Kidney (tissue), 14 donors: Measurements from ENCODE around the gene ALPG. TPM values are rescaled to one million over a fixed set of nuclear protein-coding genes. Genes with fewer than 3 reads are reported as not detected.
"Not testable (repeated sequence)": the region's sequence is repeated elsewhere in the genome, so short reads cannot be mapped to it uniquely, and the experiment has no call there.

Experiments
- DNase-seq, 5 donors: peaks; one replicate each; pipeline ENCODE4 v3.0.0-alpha.2; 2013 to 2020
- FAIRE-seq: peaks from 2 replicates; lab custom pipeline; 2012; peaks lifted over from hg19 to GRCh38; lab: Jason Lieb, UNC
- H3K27ac ChIP-seq, 2 donors: one replicate each; pipeline ENCODE4 v1.7.0; 2013; ENCODE audit warnings: low read depth in 2 of 2, low read length in 2 of 2, inconsistent platforms in 1 of 2
- H3K27me3 ChIP-seq: one replicate; pipeline ENCODE4 v1.7.1; 2013; ENCODE audit warnings: low read length, inconsistent platforms; ENCODE audit not compliant: control insufficient read depth, insufficient read depth
- H3K36me3 ChIP-seq, 3 donors: one replicate each; pipeline versions ENCODE4 v1.7.0 to v1.7.1; 2013; ENCODE audit warnings: low read length in 3 of 3, control low read depth in 1 of 3, inconsistent platforms in 1 of 3; ENCODE audit not compliant: insufficient read depth in 3 of 3, control insufficient read depth in 2 of 3
- H3K4me1 ChIP-seq, 3 donors: one replicate each; pipeline versions ENCODE4 v1.7.0 to v1.7.1; 2013; ENCODE audit warnings: low read length in 3 of 3, inconsistent platforms in 1 of 3, low read depth in 1 of 3; ENCODE audit not compliant: control insufficient read depth in 2 of 3, insufficient read depth in 2 of 3
- H3K4me3 ChIP-seq, 3 donors: one replicate each; pipeline versions ENCODE4 v1.7.0 to v1.8.1; 2013; ENCODE audit warnings: low read length in 3 of 3, control low read depth in 1 of 3, inconsistent platforms in 1 of 3
- H3K9ac ChIP-seq, 3 donors: one replicate each; pipeline versions ENCODE4 v1.7.0 to v1.7.1; 2013; ENCODE audit warnings: low read length in 3 of 3, control low read depth in 1 of 3, inconsistent platforms in 1 of 3
- H3K9me3 ChIP-seq, 3 donors: one replicate each; pipeline versions ENCODE4 v1.7.0 to v1.7.1; 2013; ENCODE audit warnings: low read length in 3 of 3, control low read depth in 1 of 3, inconsistent platforms in 1 of 3; ENCODE audit not compliant: control insufficient read depth in 2 of 3, insufficient read depth in 1 of 3
- intact Hi-C: fragments of 100-400 bp; cut with DNase I; formaldehyde crosslinking; loops from one replicate; pipeline ENCODE4 v1.11.1; 2022
- polyA plus RNA-seq: library from polyadenylated mRNA; stranded (reverse); fragments of 350-450 nt; fragmentation: Illumina TruSeq; extraction: RNeasy Lipid Tissue Mini Kit (QIAGEN cat#74804); gene quantifications from one replicate; pipeline ENCODE4 v1.2.3, GENCODE V29; 2014; ENCODE audit warnings: low read depth, low replicate concordance; ENCODE audit not compliant: insufficient read depth
- total RNA-seq: library from RNA; stranded (reverse); fragmentation: NEBNext Ultra II Directional; extraction: Animal tissue kit (Norgen Biotek cat#: 25700); gene quantifications from one replicate; pipeline ENCODE4 v1.2.1, GENCODE V29; 2021
- TF ChIP-seq, protein P1 (sequence below): IDR thresholded peaks from 3 replicates; pipeline ENCODE4 v1.5.1; 2012; ENCODE audit warnings: mild to moderate bottlenecking, moderate library complexity, borderline replicate concordance; ENCODE audit not compliant: insufficient read depth; ENCODE audit errors: extremely low read depth
- donor health status: control.
- donor health status: control.
- donor health status: control.
- donor health status: control.
- donor health status: control.
- donor health status: DM: yes; HTN: yes; CAD: no.
- donor health status: Normal renal cell carcinoma (clear cell type).

The ALPG gene
- total and polyA plus RNA-seq, 2 donors from 2014 or later, result not detected

DNA sequence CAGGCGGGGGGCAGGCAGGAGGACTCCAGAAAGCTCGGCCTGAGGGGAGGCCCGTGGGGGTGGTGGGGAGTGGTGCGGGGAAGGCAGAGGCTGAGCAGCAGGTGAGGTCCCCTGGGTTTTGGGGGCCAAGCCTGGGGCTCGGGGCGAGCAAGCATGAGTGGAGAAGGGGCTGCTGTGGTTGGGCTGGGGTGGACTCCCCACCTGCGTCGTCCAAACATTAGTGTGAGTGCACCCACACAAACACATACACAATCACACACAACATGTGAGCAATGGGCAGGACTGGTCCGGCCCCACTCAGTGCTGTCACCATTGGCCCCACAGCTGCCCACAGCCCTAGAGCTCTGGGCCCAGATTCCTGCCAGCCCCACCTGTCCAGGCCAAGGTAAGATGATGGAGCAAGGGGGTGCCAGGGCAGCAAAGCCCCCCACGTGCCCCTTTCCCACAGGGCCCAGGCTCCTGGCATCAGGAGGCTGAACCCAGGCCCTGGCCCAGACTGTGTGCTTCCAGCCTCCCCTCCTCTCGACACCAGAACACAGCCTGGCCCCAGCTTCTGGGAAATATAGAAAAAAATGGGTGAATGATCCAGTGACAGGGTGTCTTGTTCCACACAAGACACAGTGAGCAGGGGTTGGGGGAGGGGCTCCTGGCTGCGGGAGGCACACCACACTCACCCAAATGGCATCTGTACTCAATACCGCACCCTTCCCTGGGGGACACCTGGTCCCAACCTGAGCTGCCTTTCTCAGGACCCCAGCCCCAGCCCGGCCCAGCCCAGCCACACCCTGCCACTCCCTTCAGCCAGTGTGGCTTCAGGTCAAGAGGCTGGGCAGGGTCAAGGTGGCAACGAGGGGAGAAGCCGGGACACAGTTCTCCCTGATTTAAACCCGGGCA lies 28.6 kb upstream of the ALPG start:
- no peak for FAIRE-seq

DNA sequence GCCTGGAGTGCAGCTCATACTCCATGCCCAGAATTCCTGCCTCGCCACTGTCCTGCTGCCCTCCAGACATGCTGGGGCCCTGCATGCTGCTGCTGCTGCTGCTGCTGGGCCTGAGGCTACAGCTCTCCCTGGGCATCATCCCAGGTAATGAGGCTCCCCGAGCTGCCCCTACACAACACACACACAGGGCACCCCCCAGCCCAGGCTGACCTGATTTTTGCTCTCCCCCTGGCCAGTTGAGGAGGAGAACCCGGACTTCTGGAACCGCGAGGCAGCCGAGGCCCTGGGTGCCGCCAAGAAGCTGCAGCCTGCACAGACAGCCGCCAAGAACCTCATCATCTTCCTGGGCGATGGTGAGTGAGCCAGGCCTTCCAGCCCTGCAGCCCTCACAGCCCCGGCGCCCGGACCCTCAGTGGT lies 27.9 kb upstream of the ALPG start, which contains the start of gene ALPP:
ALPP (plus strand) TSS at position 17 of the 417 bp plus-strand sequence; CDS start at position 69, 52 bp downstream.
- DNase-seq, FAIRE-seq, H3K9ac ChIP-seq, H3K36me3 ChIP-seq, H3K4me3 ChIP-seq, H3K27me3 ChIP-seq, H3K27ac ChIP-seq, intact Hi-C loops, H3K4me1 ChIP-seq, H3K9me3 ChIP-seq: not testable (repeated sequence)

More for the DNA sequence above, 28.6 kb upstream of the ALPG start:
- Histone ChIP-seq H3K27me3 (peaks cover 7% of the 10 kb centered on the region), H3K9ac (no peak overlapping the region), H3K36me3 (no peaks in the 10 kb centered on the region), H3K4me1 (no peaks in the 10 kb centered on the region), H3K4me3 (no peak overlapping the region), H3K27ac (no peak overlapping the region), H3K9me3 (no peaks in the 10 kb centered on the region)
- DNase-seq, result no peak
- intact Hi-C loops, result no loop called here
- TF ChIP-seq, protein P1, sequence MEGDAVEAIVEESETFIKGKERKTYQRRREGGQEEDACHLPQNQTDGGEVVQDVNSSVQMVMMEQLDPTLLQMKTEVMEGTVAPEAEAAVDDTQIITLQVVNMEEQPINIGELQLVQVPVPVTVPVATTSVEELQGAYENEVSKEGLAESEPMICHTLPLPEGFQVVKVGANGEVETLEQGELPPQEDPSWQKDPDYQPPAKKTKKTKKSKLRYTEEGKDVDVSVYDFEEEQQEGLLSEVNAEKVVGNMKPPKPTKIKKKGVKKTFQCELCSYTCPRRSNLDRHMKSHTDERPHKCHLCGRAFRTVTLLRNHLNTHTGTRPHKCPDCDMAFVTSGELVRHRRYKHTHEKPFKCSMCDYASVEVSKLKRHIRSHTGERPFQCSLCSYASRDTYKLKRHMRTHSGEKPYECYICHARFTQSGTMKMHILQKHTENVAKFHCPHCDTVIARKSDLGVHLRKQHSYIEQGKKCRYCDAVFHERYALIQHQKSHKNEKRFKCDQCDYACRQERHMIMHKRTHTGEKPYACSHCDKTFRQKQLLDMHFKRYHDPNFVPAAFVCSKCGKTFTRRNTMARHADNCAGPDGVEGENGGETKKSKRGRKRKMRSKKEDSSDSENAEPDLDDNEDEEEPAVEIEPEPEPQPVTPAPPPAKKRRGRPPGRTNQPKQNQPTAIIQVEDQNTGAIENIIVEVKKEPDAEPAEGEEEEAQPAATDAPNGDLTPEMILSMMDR, result no peak

DNA sequence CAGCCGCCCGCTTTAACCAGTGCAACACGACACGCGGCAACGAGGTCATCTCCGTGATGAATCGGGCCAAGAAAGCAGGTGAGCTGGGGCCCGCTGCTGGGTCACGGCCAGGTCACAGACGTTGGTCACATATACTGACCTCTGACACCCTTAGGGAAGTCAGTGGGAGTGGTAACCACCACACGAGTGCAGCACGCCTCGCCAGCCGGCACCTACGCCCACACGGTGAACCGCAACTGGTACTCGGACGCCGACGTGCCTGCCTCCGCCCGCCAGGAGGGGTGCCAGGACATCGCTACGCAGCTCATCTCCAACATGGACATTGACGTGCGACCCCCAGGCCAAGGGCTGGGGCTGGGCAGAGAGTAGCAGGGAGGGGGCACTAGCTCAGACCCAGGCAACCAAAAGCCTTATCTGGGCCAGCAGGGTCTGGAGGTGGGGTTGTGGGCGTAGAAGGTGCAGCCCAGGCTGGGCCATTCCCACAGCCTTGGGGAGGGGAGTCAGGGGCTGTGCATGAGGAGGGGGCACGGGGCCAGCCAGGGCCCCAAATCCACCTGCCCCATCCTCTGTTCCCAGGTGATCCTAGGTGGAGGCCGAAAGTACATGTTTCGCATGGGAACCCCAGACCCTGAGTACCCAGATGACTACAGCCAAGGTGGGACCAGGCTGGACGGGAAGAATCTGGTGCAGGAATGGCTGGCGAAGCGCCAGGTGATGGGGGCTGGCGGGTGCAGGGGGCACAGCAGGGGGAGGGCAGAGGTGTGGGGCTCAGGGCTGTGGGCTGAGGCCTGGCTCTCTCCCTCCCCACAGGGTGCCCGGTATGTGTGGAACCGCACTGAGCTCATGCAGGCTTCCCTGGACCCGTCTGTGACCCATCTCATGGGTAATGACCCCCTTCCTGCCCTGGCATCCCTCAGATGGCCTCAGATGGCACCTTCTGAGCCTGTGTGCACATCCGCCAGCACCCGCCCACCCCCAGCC lies 26.7 kb upstream of the ALPG start:
- intact Hi-C loops, H3K27ac ChIP-seq, DNase-seq, FAIRE-seq, H3K4me1 ChIP-seq, H3K36me3 ChIP-seq, H3K9ac ChIP-seq, H3K4me3 ChIP-seq, H3K9me3 ChIP-seq: not testable (repeated sequence)
- H3K27me3 ChIP-seq, result peaks cover 11% of the 10 kb centered on the region

DNA sequence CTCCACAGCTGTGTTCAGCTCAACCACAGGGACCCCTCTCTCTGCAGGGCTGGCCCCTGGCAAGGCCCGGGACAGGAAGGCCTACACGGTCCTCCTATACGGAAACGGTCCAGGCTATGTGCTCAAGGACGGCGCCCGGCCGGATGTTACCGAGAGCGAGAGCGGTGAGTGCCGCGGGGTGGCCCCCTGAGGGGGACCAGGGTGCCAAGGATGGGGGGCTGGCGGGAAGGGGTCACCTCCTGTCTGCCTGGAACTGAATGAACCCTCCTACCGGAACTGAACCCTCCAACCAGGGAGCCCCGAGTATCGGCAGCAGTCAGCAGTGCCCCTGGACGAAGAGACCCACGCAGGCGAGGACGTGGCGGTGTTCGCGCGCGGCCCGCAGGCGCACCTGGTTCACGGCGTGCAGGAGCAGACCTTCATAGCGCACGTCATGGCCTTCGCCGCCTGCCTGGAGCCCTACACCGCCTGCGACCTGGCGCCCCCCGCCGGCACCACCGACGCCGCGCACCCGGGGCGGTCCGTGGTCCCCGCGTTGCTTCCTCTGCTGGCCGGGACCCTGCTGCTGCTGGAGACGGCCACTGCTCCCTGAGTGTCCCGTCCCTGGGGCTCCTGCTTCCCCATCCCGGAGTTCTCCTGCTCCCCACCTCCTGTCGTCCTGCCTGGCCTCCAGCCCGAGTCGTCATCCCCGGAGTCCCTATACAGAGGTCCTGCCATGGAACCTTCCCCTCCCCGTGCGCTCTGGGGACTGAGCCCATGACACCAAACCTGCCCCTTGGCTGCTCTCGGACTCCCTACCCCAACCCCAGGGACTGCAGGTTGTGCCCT lies 25.2 kb upstream of the ALPG start:
- H3K9ac ChIP-seq, H3K4me3 ChIP-seq, H3K9me3 ChIP-seq, FAIRE-seq, intact Hi-C loops, H3K4me1 ChIP-seq, H3K36me3 ChIP-seq, H3K27ac ChIP-seq: not testable (repeated sequence)
- peaks cover 24% of the 10 kb centered on the region for H3K27me3 ChIP-seq
- peak in 1 of 5 donors; percentile 18 for DNase-seq
